GM12878 (cell line): Measurements from ENCODE around the gene RARG. TPM values are rescaled to one million over a fixed set of nuclear protein-coding genes. Genes with fewer than 3 reads are reported as not detected.

Source experiments
- ATAC-seq: fragments of 200-7000 bp; cut with Tn5 transposase; 3 replicates; pipeline ENCODE4 v1.9.1; 2020; ENCODE audit warnings: mild to moderate bottlenecking, moderate library complexity
- BruUV-seq: library from RNA; stranded (reverse); fragments of 400-500 nt; replicated peaks from 2 replicates; lab custom pipeline; 2021; lab: Mats Ljungman, UMichigan
- CTCF ChIA-PET: fragments of 300-600 bp; sonication (Branson Sonifier 250); formaldehyde crosslinking; extraction: SDS; loops from one replicate; lab custom pipeline; 2021; ENCODE audit warnings: inconsistent platforms; lab: Yijun Ruan, JAX
- POLR2A ChIA-PET: fragments of 350-600 bp; formaldehyde crosslinking; extraction: SDS; loops from one replicate; lab custom pipeline; 2021; ENCODE audit warnings: inconsistent platforms; lab: Charles Lee
- RAD21 ChIA-PET: fragments of 300-600 bp; sonication (Branson Sonifier 250); formaldehyde crosslinking; loops from one replicate; lab custom pipeline; 2023; ENCODE audit warnings: antibody characterized with exemption; ENCODE audit not compliant: unreplicated experiment; lab: Charles Lee
- SMC1A ChIA-PET: fragments of 300-600 bp; sonication (Branson Sonifier 250); formaldehyde crosslinking; loops from one replicate; lab custom pipeline; 2023; ENCODE audit not compliant: unreplicated experiment, uncharacterized antibody; lab: Charles Lee
- DNase-seq: peaks from one replicate; pipeline ENCODE4 v3.0.0-alpha.2; 2011; ENCODE audit warnings: low read depth, low spot score
- FAIRE-seq: peaks from 3 replicates; lab custom pipeline; 2011; peaks lifted over from hg19 to GRCh38; lab: Jason Lieb, UNC
- H2AFZ ChIP-seq: 2 replicates; pipeline ENCODE4 v1.6.0; 2011; ENCODE audit warnings: low read depth, low read length, control low read depth; ENCODE audit not compliant: control insufficient read depth
- H3K27ac ChIP-seq: 2 replicates; pipeline ENCODE4 v1.5.1; 2011; ENCODE audit warnings: control low read depth; ENCODE audit not compliant: control insufficient read depth, insufficient read depth
- H3K27me3 ChIP-seq, 2 experiments: replicated peaks in 1 of 2; 2 replicates each; pipeline versions ENCODE4 v1.6.0 to v1.6.1; 2011; ENCODE audit warnings: low read length in 1 of 2; ENCODE audit not compliant: control insufficient read depth in 2 of 2, insufficient read depth in 2 of 2
- H3K36me3 ChIP-seq, 2 experiments: 2 replicates each; pipeline ENCODE4 v1.5.1; 2011; ENCODE audit warnings: low read length in 1 of 2; ENCODE audit not compliant: control insufficient read depth in 2 of 2, insufficient read depth in 2 of 2
- H3K4me1 ChIP-seq: 2 replicates; pipeline ENCODE4 v1.6.1; 2011; ENCODE audit warnings: mild to moderate bottlenecking, low read length, moderate library complexity, mixed read lengths; ENCODE audit not compliant: control insufficient read depth, insufficient read depth
- H3K4me2 ChIP-seq: 2 replicates; pipeline ENCODE4 v1.6.0; 2011; ENCODE audit warnings: control low read depth; ENCODE audit not compliant: control insufficient read depth, insufficient read depth
- H3K4me3 ChIP-seq: fragments of 200-600 bp; sonication (generic); 2 replicates; pipeline ENCODE4 v1.5.1; 2016
- H3K79me2 ChIP-seq: 2 replicates; pipeline ENCODE4 v1.6.0; 2011; ENCODE audit warnings: low read length; ENCODE audit not compliant: control insufficient read depth, insufficient read depth
- H3K9ac ChIP-seq: 2 replicates; pipeline ENCODE4 v1.8.0; 2011; ENCODE audit warnings: low read length, control low read depth, mixed read lengths; ENCODE audit not compliant: control insufficient read depth, insufficient read depth
- H3K9me3 ChIP-seq: replicated peaks from 3 replicates; pipeline ENCODE4 v1.5.1; 2011; ENCODE audit warnings: mild to moderate bottlenecking, low read length; ENCODE audit not compliant: control insufficient read depth, insufficient read depth
- H4K20me1 ChIP-seq: 2 replicates; pipeline ENCODE4 v1.6.0; 2011; ENCODE audit not compliant: control insufficient read depth, insufficient read depth
- MTA3 ChIP-seq: IDR thresholded peaks from 2 replicates; pipeline ENCODE4 v1.6.1; 2012; ENCODE audit warnings: low read length, inconsistent platforms, borderline replicate concordance
- POLR2A ChIP-seq: IDR thresholded peaks from 2 replicates; pipeline ENCODE4 v1.6.1; 2011; ENCODE audit warnings: low read depth, mild to moderate bottlenecking, low read length
- POLR2AphosphoS2 ChIP-seq: IDR thresholded peaks from 2 replicates; pipeline ENCODE4 v1.6.1; 2011; ENCODE audit warnings: low read depth, mild to moderate bottlenecking, low read length, improper control_type of control experiment, moderate library complexity
- RUNX3 ChIP-seq: IDR thresholded peaks from 2 replicates; pipeline ENCODE4 v1.6.1; 2012; ENCODE audit warnings: low read length, inconsistent platforms
- ZNF622 ChIP-seq: fragments of 450-650 bp; IDR thresholded peaks from 2 replicates; pipeline ENCODE4 v1.6.1; 2017; ENCODE audit warnings: mild to moderate bottlenecking, inconsistent platforms
- WGBS: methylation state at CpG from one replicate; pipeline ENCODE4 v1.1.6; 2016; ENCODE audit warnings: low lambda C conversion rate; ENCODE audit not compliant: insufficient replicate concordance, insufficient coverage; ENCODE audit errors: missing lambda C conversion rate; 5-methylcytosine and 5-hydroxymethylcytosine counted together
- in situ Hi-C: fragments of 300-500 bp; cut with MboI; formaldehyde crosslinking; loops from 9 replicates; pipeline ENCODE4 v1.14.3; 2018; ENCODE audit warnings: mixed read lengths
- intact Hi-C: fragments of 100-400 bp; cut with micrococcal nuclease; formaldehyde crosslinking; loops from one replicate; pipeline ENCODE4 v1.14.2; 2022; ENCODE audit not compliant: unreplicated experiment
- polyA plus RNA-seq, 11 experiments: library from polyadenylated mRNA; depleted of rRNA in 4 of 11; unstranded in 6 of 11; stranded (reverse) in 5 of 11; fragments of >200 nt; fragmentation: Nextera tagmentation in 4 of 11; fragmentation: Illumina TruSeq in 1 of 11; extraction: Ambion mirVana in 4 of 11; extraction: Trizol in 1 of 11; gene quantifications; 1 replicate in 1 of 11; 2 replicates in 10 of 11; pipeline versions ENCODE4 v1.2.1 to v1.2.3, GENCODE V29; 2011 to 2016; ENCODE audit warnings: inconsistent platforms in 2 of 11, missing spikeins in 2 of 11, low read depth in 1 of 11
- total RNA-seq, 4 experiments: library from RNA; depleted of rRNA in 3 of 4; stranded (reverse); fragments of >200 nt in 3 of 4; fragmentation: Illumina TruSeq in 1 of 4; extraction: Trizol in 1 of 4; gene quantifications; 2 replicates each; pipeline versions ENCODE4 v1.2.1 to v1.2.3, GENCODE V29; 2013 to 2021
- TF ChIP-seq, protein P1 (sequence below): fragments of 450-650 bp; IDR thresholded peaks from 2 replicates; pipeline ENCODE4 v1.6.1; 2017; ENCODE audit warnings: mild to moderate bottlenecking, moderate library complexity

Gene RARG
- total and polyA plus RNA-seq, 10 of the 15 experiments (the other 5 are each of a cell fraction or from before 2014, with no cell fraction given): 0.27 to 8.1 (median 4.1) TPM

GRCh38 chr12:53193985-53194716, 37.9 kb downstream of the RARG start:
- intact Hi-C loops: no loop called here
- FAIRE-seq: no peak
- no peak overlapping the region for H3K4me3 ChIP-seq
- peaks cover 12% of the 10 kb centered on the region for H3K4me1 ChIP-seq
- 83% methylated on average over 11 of the region's 11 CpGs for WGBS
- CTCF ChIA-PET: interaction anchor here (0.9 to 1.9 kb wide), 6 partner anchors 7 to 95 kb away, joined by 4 to 9 read pairs (median 8); no protein-coding TSS in a partner anchor
- no peak overlapping the region for H3K27ac ChIP-seq
- H2AFZ ChIP-seq: no peak overlapping the region
- H3K9me3 ChIP-seq: no peaks in the 10 kb centered on the region
- no peaks in the 10 kb centered on the region for H3K27me3 ChIP-seq
- in situ Hi-C loops: no loop called here
- no peak overlapping the region for H3K9ac ChIP-seq
- SMC1A ChIA-PET: interaction anchor here (0.6 kb wide), 1 partner anchor 71 kb away, joined by 3 read pairs; no protein-coding TSS in a partner anchor
- no peak overlapping the region for H3K4me2 ChIP-seq
- RAD21 ChIA-PET: interaction anchor here (1.7 kb wide), 1 partner anchor 34 kb away, joined by 5 read pairs; no protein-coding TSS in a partner anchor
- peaks cover 47 to 74% of the 10 kb centered on the region in 2 experiments for H3K36me3 ChIP-seq
- POLR2A ChIA-PET: interaction anchor here (0.7 to 2.1 kb wide), 3 partner anchors 9 to 34 kb away, joined by 3 to 6 read pairs (median 4); no protein-coding TSS in a partner anchor
- H3K79me2 ChIP-seq: peaks cover 4% of the 10 kb centered on the region
- no peaks in the 10 kb centered on the region for H4K20me1 ChIP-seq
- ATAC-seq: no peak
- BruUV-seq: no TSS peak
- no peak for DNase-seq
- TF ChIP-seq ZNF622 (no peak), RUNX3 (no peak), POLR2AphosphoS2 (no peak), MTA3 (peak; percentile 32; the same call in 1 of the 2 replicates), POLR2A (peak; percentile 62)
- TF ChIP-seq, protein P1, sequence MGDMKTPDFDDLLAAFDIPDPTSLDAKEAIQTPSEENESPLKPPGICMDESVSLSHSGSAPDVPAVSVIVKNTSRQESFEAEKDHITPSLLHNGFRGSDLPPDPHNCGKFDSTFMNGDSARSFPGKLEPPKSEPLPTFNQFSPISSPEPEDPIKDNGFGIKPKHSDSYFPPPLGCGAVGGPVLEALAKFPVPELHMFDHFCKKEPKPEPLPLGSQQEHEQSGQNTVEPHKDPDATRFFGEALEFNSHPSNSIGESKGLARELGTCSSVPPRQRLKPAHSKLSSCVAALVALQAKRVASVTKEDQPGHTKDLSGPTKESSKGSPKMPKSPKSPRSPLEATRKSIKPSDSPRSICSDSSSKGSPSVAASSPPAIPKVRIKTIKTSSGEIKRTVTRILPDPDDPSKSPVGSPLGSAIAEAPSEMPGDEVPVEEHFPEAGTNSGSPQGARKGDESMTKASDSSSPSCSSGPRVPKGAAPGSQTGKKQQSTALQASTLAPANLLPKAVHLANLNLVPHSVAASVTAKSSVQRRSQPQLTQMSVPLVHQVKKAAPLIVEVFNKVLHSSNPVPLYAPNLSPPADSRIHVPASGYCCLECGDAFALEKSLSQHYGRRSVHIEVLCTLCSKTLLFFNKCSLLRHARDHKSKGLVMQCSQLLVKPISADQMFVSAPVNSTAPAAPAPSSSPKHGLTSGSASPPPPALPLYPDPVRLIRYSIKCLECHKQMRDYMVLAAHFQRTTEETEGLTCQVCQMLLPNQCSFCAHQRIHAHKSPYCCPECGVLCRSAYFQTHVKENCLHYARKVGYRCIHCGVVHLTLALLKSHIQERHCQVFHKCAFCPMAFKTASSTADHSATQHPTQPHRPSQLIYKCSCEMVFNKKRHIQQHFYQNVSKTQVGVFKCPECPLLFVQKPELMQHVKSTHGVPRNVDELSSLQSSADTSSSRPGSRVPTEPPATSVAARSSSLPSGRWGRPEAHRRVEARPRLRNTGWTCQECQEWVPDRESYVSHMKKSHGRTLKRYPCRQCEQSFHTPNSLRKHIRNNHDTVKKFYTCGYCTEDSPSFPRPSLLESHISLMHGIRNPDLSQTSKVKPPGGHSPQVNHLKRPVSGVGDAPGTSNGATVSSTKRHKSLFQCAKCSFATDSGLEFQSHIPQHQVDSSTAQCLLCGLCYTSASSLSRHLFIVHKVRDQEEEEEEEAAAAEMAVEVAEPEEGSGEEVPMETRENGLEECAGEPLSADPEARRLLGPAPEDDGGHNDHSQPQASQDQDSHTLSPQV: no peak
